Gastroesophageal sphincter (tissue), 3 donors: Measurements from ENCODE around the gene MORN4.

Experiments used
- CTCF ChIP-seq, 4 experiments: fragments of 200-600 bp in 2 of 4; fragments of 450-650 bp in 2 of 4; sonication (generic) in 1 of 4; IDR thresholded peaks; one replicate each; pipeline ENCODE4 v1.5.1; 2017 to 2019; ENCODE audit warnings: antibody characterized with exemption in 4 of 4, mild to moderate bottlenecking in 2 of 4, moderate library complexity in 2 of 4
- POLR2A ChIP-seq, 2 donors: fragments of 450-650 bp; IDR thresholded peaks; one replicate each; pipeline ENCODE4 v1.6.1; 2017; ENCODE audit warnings: antibody characterized with exemption in 2 of 2, mild to moderate bottlenecking in 2 of 2, moderate library complexity in 1 of 2

DNA sequence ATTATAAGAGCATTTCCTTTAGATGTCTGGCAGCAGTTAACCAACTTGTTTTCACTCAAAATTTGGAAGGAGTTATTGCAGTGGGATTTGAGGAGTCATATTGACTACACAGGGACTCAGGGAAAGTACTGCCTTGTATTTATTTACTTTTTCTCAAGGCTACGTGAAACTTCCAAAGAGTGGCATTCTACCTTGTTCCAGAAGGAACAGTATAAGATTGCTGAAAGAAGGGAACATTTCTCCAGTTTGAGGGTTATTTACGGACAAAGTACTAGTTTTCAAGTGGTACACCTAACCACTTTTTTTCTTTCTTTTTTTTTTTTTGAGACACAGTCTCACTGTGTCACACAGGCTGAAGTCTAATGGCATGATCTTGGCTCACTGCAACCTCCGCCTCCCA lies 5.1 kb downstream of the MORN4 start:
- TF ChIP-seq CTCF (IDR thresholded peaks at IDR 0.05) (no peak), POLR2A (IDR thresholded peaks at IDR 0.05) (no peak)
